HEK293 (cell line): Measurements from ENCODE around the gene AKAP12.

ENCODE experiments used
- CTCF ChIA-PET: fragments of 350-600 bp; formaldehyde crosslinking; extraction: SDS; loops from one replicate; lab custom pipeline; 2021; ENCODE audit warnings: antibody characterized with exemption; lab: Yijun Ruan, JAX
- POLR2A ChIA-PET: fragments of 300-600 bp; formaldehyde crosslinking; extraction: SDS; loops from one replicate; lab custom pipeline; 2020; ENCODE audit warnings: antibody characterized with exemption, inconsistent platforms; lab: Yijun Ruan, JAX
- H3K27ac ChIP-seq: fragments of 200-500 bp; sonication (Bioruptor generic); 2 replicates; pipeline ENCODE4 v1.5.1; 2014; ENCODE audit warnings: low read depth, low read length, control low read depth, inconsistent platforms; ENCODE audit errors: extremely low read depth
- H3K36me3 ChIP-seq, 2 experiments: fragments of 200-500 bp in 1 of 2; sonication (Bioruptor generic) in 1 of 2; 1 replicate in 1 of 2; 2 replicates in 1 of 2; pipeline ENCODE4 v1.5.1; 2014 to 2017; ENCODE audit warnings: inconsistent platforms in 2 of 2, low read length in 2 of 2; ENCODE audit not compliant: control insufficient read depth in 2 of 2, insufficient read depth in 1 of 2
- H3K4me1 ChIP-seq: fragments of 200-500 bp; sonication (Bioruptor generic); 2 replicates; pipeline ENCODE4 v1.5.1; 2014; ENCODE audit warnings: mild to moderate bottlenecking, low read length, inconsistent platforms; ENCODE audit not compliant: control insufficient read depth, insufficient read depth
- H3K4me3 ChIP-seq: 2 replicates; pipeline ENCODE4 v1.5.1; 2011; ENCODE audit warnings: low read depth, mild to moderate bottlenecking, control low read depth, low read length, moderate library complexity
- H3K9me3 ChIP-seq: fragments of 200-500 bp; sonication (Bioruptor generic); 2 replicates; pipeline ENCODE4 v1.5.1; 2014; ENCODE audit warnings: low read depth, low read length, inconsistent platforms; ENCODE audit not compliant: control insufficient read depth, insufficient read depth
- AEBP2 ChIP-seq: fragments of 450-650 bp; formaldehyde crosslinking; IDR thresholded peaks from 2 replicates; pipeline ENCODE4 v1.5.1; 2016; ENCODE audit warnings: missing biosample characterization, missing genetic modification characterization, borderline replicate concordance
- GLI2 ChIP-seq: fragments of 450-650 bp; formaldehyde crosslinking; IDR thresholded peaks from 2 replicates; pipeline ENCODE4; 2017; ENCODE audit warnings: missing biosample characterization, missing genetic modification characterization, low read depth, borderline replicate concordance
- GLIS1 ChIP-seq: fragments of 450-650 bp; formaldehyde crosslinking; IDR thresholded peaks from 2 replicates; pipeline ENCODE4 v1.5.1; 2016; ENCODE audit warnings: missing biosample characterization, missing genetic modification characterization
- KLF8 ChIP-seq: fragments of 450-650 bp; formaldehyde crosslinking; IDR thresholded peaks from 2 replicates; pipeline ENCODE4 v1.5.1; 2016; ENCODE audit warnings: missing biosample characterization, missing genetic modification characterization
- REPIN1 ChIP-seq: fragments of 450-650 bp; formaldehyde crosslinking; IDR thresholded peaks from 2 replicates; pipeline ENCODE4 v1.5.1; 2017; ENCODE audit warnings: missing biosample characterization, missing genetic modification characterization, low read depth
- SCRT1 ChIP-seq: fragments of 450-650 bp; formaldehyde crosslinking; IDR thresholded peaks from 2 replicates; pipeline ENCODE4 v1.5.1; 2016; ENCODE audit warnings: missing biosample characterization, missing genetic modification characterization, borderline replicate concordance
- YY1 ChIP-seq: fragments of 450-650 bp; formaldehyde crosslinking; IDR thresholded peaks from 2 replicates; pipeline ENCODE4 v1.5.1; 2018; ENCODE audit warnings: missing biosample characterization, missing genetic modification characterization
- ZNF121 ChIP-seq: fragments of 450-650 bp; formaldehyde crosslinking; IDR thresholded peaks from 2 replicates; pipeline ENCODE4 v1.5.1; 2016; ENCODE audit warnings: missing biosample characterization, missing genetic modification characterization
- ZNF132 ChIP-seq: fragments of 450-650 bp; formaldehyde crosslinking; IDR thresholded peaks from 2 replicates; pipeline ENCODE4 v1.5.1; 2017; ENCODE audit warnings: missing biosample characterization, missing genetic modification characterization, borderline replicate concordance
- ZNF175 ChIP-seq: fragments of 450-650 bp; formaldehyde crosslinking; IDR thresholded peaks from 2 replicates; pipeline ENCODE4 v1.5.1; 2016; ENCODE audit warnings: missing biosample characterization, missing genetic modification characterization
- ZNF19 ChIP-seq: fragments of 450-650 bp; formaldehyde crosslinking; IDR thresholded peaks from 2 replicates; pipeline ENCODE4; 2016; ENCODE audit warnings: missing biosample characterization, missing genetic modification characterization, low read depth
- ZNF202 ChIP-seq: fragments of 450-650 bp; formaldehyde crosslinking; IDR thresholded peaks from 2 replicates; pipeline ENCODE4 v1.5.1; 2016; ENCODE audit warnings: missing biosample characterization, missing genetic modification characterization, borderline replicate concordance
- ZNF214 ChIP-seq: fragments of 450-650 bp; formaldehyde crosslinking; IDR thresholded peaks from 2 replicates; pipeline ENCODE4 v1.5.1; 2017; ENCODE audit warnings: missing biosample characterization, mild to moderate bottlenecking, missing genetic modification characterization, borderline replicate concordance
- ZNF394 ChIP-seq: fragments of 450-650 bp; formaldehyde crosslinking; IDR thresholded peaks from 2 replicates; pipeline ENCODE4 v1.5.1; 2016; ENCODE audit warnings: missing biosample characterization, missing genetic modification characterization, mild to moderate bottlenecking, moderate library complexity, borderline replicate concordance
- ZNF404 ChIP-seq: fragments of 450-650 bp; formaldehyde crosslinking; IDR thresholded peaks from 2 replicates; pipeline ENCODE4 v1.5.1; 2017; ENCODE audit warnings: missing biosample characterization, missing genetic modification characterization
- ZNF433 ChIP-seq: fragments of 450-650 bp; formaldehyde crosslinking; IDR thresholded peaks from 2 replicates; pipeline ENCODE4 v1.5.1; 2016; ENCODE audit warnings: missing biosample characterization, missing genetic modification characterization, low read depth
- ZNF585B ChIP-seq: fragments of 450-650 bp; formaldehyde crosslinking; IDR thresholded peaks from 2 replicates; pipeline ENCODE4 v1.5.1; 2016; ENCODE audit warnings: missing biosample characterization, missing genetic modification characterization
- ZNF645 ChIP-seq: fragments of 450-650 bp; formaldehyde crosslinking; IDR thresholded peaks from 2 replicates; pipeline ENCODE4; 2016; ENCODE audit warnings: missing biosample characterization, missing genetic modification characterization
- ZNF692 ChIP-seq: fragments of 450-650 bp; formaldehyde crosslinking; IDR thresholded peaks from 2 replicates; pipeline ENCODE4 v1.5.1; 2016; ENCODE audit warnings: missing biosample characterization, missing genetic modification characterization
- ZNF747 ChIP-seq: fragments of 450-650 bp; formaldehyde crosslinking; IDR thresholded peaks from 2 replicates; pipeline ENCODE4 v1.5.1; 2016; ENCODE audit warnings: missing biosample characterization, missing genetic modification characterization
- ZNF792 ChIP-seq: fragments of 450-650 bp; formaldehyde crosslinking; IDR thresholded peaks from 2 replicates; pipeline ENCODE4 v1.5.1; 2016; ENCODE audit warnings: missing biosample characterization, missing genetic modification characterization
- ZNF830 ChIP-seq: fragments of 450-650 bp; IDR thresholded peaks from 2 replicates; pipeline ENCODE4 v1.5.0; 2018; ENCODE audit warnings: missing biosample characterization, missing genetic modification characterization, low read depth, mild to moderate bottlenecking, moderate library complexity
- ZSCAN5A ChIP-seq: fragments of 450-650 bp; formaldehyde crosslinking; IDR thresholded peaks from 2 replicates; pipeline ENCODE4 v1.5.1; 2016; ENCODE audit warnings: missing biosample characterization, missing genetic modification characterization

AKAP12 gene

GRCh38 chr6:151307501-151307900 is 67.7 kb downstream of the AKAP12 start (continued):
- TF ChIP-seq AEBP2 (tag by site-specific recombination): no peak
- no peak for TF ChIP-seq ZNF645
- no peak for TF ChIP-seq SCRT1 (tag by site-specific recombination)
- TF ChIP-seq ZNF202 (tag by site-specific recombination): no peak
- TF ChIP-seq, all 188 proteins: peak for 0

- no peak overlapping the region for H3K4me3 ChIP-seq
- TF ChIP-seq ZNF394 (tag by site-specific recombination) (no peak), KLF8 (tag by site-specific recombination) (no peak), ZNF175 (tag by site-specific recombination) (no peak), ZNF747 (tag by site-specific recombination) (no peak), ZNF214 (tag by site-specific recombination) (no peak), ZSCAN5A (no peak), ZNF830 (tag by site-specific recombination) (no peak), YY1 (tag by site-specific recombination) (no peak), ZNF121 (no peak), ZNF692 (tag by site-specific recombination) (no peak), GLIS1 (no peak), ZNF404 (tag by site-specific recombination) (no peak), ZNF19 (tag by site-specific recombination) (no peak), ZNF433 (tag by site-specific recombination) (no peak), GLI2 (no peak), REPIN1 (tag by site-specific recombination) (no peak), ZNF792 (tag by site-specific recombination) (no peak), ZNF132 (tag by site-specific recombination) (no peak), ZNF585B (tag by site-specific recombination) (no peak)
- H3K27ac ChIP-seq: no peak overlapping the region
- no peaks in the 10 kb centered on the region for H3K4me1 ChIP-seq
- no peaks in the 10 kb centered on the region for H3K36me3 ChIP-seq
- H3K9me3 ChIP-seq: no peaks in the 10 kb centered on the region
- ChIA-PET CTCF (interaction anchor here (0.6 to 3.0 kb wide), 4 partner anchors 13 to 144 kb away, joined by 3 to 13 read pairs (median 4); no protein-coding TSS in a partner anchor), POLR2A (no interaction called here)
These were observed 69.9 kb downstream of the AKAP12 start for GRCh38 chr6:151309619-151310018.
